SKM-1 (cell line): Measurements from ENCODE around the gene FGFRL1.
A peak's percentile ranks its signal among the peaks of the same experiment; 100 is the strongest.
"Not testable (repeated sequence)": the region's sequence is repeated elsewhere in the genome, so short reads cannot be mapped to it uniquely, and the experiment has no call there.

Experiments used
- DNase-seq: peaks from one replicate; lab custom pipeline; 2025; ENCODE audit not compliant: unreplicated experiment; lab: John Stamatoyannopoulos, UW

Gene FGFRL1

DNA sequence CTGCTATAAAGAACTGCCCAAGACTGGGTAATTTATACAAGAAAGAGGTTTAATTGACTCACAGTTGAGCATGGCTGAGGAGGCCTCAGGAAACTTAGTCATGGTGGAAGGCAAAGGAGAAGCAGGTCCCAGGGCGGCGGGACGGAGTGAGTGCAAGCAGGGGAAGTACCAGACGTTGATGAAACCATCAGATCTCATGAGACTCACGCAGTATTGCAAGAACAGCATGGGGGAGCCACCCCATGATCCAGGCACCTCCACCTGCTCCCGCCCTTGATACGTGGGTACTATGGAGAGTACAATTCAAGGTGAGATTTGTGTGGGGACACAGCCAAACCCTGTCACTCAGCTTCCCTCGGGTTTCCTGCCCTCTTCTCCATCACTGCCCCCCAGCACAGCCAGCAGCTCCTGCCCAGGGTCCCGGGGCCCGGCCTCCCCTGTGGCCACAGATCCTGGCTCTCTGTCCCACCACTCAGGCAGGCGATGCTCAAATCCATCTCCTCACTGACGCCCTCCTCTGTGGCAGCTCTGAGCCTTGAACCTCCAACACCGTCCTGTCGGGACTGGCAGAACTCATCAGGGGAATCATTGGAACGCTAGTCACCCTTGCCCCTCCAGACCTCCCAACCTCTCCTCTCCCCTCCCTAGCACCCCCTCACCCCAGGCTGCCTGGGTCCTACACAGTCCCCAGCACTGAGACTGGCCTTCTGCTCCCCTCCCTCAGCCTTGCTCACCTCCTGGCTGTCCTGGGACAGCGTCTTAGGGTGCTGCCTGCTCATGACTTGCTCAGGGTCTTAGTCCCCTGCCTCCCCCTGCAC lies 37.6 kb downstream of the FGFRL1 start:
- no peak for DNase-seq

DNA sequence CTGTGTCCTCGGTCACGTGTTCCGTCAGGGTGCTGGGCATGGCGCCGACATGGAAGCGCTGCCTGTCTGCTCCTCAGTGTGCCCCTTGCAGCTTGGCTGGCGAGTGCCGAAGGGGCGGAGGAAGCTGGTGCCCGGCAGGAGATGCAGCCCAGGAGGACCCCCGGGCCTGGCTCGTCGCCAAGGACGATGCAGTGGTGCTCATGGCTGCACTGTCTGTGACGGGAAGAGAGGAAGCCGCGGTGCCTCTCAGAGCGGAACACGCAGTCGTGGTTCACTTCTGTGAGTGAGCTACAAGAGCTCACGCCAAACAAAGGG lies 38.1 kb downstream of the FGFRL1 start:
- no peak for DNase-seq

DNA sequence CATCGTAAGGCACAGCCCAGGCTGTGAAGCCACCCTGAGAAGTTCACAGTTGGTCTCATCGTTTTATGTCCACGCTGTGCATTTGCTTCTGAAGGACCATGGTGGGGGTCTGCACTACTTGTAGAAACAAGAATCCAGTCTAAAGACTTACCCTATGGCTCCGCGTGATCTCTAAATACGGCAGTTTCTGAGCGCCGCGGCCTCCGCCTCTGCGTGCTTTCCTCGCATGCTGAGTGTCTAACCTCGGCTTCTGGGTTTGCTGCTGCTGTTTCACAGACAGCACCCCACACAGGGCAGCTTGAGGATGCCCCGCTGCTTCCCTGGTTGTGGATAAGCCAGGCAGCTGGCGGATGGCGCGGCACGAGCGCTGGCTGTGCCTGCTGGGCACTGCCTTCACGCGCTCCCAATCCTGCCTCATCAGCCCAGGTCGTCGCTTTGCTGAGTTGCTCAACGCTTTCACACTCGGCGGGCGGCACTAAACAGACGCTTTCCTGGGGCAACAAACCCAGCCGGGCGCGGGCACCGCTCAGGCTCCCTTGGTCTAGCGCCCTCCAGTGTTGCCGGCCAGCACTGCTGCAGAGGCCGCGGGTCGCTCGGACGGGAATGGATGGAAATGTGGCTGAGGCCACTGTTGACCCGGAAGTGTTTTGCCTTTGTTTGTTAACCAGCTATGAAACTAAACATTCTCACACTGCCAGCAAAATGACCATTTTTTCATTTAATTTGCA lies 39.2 kb downstream of the FGFRL1 start:
- DNase-seq, result no peak

GRCh38 chr4:1051472-1051871 lies 40.0 kb downstream of the FGFRL1 start:
- DNase-seq, result no peak

DNA sequence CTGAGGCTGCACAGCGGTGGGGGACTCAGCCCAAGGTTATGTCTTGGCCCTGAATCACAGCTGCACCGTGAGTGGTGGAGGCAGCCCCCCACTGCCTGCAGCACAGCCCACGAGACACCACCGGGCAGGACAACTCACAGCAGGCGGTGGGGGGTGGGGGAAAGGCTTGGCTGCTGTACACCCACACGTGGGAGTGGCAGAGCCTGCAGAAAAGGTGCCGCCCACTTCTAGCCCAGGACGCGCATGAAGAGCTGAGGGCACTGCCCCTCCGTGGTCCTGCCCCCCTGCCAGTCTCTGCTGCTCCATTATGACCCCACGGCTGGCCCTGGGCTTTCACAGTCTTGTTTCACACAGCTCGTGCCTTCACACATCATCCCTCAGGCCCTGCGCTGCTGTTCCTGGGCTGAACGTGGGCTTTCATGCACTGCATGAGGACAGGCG lies 40.8 kb downstream of the FGFRL1 start:
- DNase-seq, result no peak

DNA sequence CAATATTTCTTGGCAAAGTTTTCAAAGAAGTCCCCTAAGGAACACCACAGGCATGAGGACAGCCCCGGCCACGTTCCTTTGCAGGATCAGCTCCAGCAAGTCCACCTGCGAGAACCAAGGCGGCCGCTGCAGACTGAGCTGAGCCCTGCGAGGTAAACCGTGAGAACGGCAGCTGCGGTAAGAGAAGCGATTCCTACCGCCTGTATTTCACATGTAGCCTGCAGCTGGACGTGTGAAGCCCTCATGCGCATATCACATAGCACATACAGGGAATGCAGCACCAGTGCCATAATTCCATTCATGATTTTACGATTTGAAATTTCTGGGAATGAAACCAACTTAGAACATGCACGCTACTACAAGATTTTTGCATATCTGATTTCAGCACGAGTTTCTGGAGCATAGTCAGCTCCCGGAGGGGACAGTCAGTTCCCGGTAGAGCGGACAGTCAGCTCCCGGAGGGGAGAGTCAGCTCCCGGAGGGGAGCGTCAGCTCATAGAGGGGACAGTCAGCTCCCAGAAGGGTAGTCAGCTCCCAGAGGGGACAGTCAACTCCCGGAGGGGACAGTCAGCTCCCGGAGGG lies 41.7 kb downstream of the FGFRL1 start:
- no peak for DNase-seq

DNA sequence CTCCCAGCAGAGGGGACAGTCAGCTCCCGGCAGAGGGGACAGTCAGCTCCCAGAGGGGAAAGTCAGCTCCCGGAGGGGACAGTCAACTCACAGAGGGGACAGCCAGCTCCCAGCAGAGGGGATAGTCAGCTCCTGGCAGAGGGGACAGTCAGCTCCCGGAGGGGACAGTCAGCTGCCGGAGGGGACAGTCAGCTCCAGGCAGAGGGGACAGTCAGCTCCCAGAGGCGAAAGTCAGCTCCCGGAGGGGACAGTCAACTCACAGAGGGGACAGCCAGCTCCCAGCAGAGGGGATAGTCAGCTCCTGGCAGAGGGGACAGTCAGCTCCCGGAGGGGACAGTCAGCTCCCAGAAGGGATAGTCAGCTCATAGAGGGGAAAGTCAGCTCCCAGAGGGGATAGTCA lies 42.5 kb downstream of the FGFRL1 start:
- not testable (repeated sequence) for DNase-seq

- DNase-seq, result not testable (repeated sequence)
Observed at GRCh38 chr4:1054696-1055242, 43.3 kb downstream of the FGFRL1 start.

DNA sequence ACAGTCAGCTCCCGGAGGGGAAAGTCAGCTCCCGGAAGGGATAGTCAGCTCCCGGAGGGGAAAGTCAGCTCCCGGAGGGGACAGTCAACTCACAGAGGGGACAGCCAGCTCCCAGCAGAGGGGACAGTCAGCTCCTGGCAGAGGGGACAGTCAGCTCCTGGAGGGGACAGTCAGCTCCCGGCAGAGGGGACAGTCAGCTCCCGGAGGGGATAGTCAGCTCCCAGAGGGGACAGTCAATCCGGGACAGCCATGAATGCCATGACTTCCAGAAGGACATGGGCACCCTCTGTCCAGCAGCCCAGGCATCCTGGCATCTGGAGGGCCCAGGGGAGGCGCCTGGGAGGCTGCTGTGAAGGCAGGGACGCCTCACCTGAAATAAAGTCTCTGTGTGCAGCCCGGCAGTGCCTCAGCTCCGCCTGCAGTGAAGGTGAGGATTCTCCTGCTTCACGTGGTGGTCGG lies 43.8 kb downstream of the FGFRL1 start:
- not testable (repeated sequence) for DNase-seq

GRCh38 chr4:1055721-1056590 lies 44.5 kb downstream of the FGFRL1 start:
- peak; percentile 18 for DNase-seq

DNA sequence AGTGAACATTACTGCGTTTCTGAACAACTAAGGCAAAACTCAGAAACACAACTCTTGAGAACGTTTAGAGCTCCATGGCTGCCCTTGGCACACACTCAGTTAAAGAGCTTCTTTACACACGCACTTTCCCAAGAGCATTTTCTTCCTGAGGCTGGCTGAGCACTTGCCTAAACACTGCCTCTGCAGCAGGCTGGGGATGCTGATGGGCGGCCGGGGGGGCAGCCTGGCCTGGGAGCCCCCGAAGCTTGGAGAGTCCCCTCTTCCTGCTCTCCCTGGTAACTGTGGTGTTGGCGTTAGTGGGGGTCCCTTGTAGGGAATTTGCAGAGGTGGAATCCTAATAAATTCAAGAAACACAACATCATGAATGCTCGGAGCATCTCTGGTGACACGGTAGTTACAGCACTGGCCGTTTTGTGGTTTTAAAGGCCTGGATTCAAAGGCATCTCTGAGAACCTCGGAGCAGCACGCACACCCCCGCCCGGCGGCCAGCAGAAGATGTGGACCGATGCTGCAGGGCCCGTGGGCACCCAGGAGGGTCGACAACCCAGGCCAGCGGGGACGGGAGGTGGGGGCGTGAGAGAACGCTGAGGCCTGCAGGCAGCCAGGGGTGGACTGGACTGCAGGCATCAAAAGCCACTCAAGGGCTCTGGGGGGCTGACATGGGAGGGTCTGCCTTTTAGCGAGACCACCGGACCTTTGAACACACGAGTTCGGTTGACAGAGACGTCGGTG lies 45.4 kb downstream of the FGFRL1 start:
- DNase-seq, result no peak

DNA sequence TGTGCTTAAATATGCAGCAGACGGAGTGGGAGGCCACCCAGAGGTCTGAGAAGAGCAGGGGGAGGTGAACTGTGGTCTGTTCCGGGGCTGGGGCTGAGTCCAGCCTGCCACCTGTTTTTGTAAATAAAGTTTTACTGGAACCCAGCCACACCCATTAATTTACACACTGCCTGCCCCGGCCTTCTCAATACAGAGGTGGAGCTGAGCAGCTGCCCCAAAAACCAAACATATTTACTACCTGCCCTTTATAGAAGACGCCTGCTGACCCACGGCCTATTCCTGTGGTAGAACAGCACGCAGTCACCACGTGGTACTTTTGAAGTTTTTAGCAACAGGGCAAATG lies 45.9 kb downstream of the FGFRL1 start:
- no peak for DNase-seq

DNA sequence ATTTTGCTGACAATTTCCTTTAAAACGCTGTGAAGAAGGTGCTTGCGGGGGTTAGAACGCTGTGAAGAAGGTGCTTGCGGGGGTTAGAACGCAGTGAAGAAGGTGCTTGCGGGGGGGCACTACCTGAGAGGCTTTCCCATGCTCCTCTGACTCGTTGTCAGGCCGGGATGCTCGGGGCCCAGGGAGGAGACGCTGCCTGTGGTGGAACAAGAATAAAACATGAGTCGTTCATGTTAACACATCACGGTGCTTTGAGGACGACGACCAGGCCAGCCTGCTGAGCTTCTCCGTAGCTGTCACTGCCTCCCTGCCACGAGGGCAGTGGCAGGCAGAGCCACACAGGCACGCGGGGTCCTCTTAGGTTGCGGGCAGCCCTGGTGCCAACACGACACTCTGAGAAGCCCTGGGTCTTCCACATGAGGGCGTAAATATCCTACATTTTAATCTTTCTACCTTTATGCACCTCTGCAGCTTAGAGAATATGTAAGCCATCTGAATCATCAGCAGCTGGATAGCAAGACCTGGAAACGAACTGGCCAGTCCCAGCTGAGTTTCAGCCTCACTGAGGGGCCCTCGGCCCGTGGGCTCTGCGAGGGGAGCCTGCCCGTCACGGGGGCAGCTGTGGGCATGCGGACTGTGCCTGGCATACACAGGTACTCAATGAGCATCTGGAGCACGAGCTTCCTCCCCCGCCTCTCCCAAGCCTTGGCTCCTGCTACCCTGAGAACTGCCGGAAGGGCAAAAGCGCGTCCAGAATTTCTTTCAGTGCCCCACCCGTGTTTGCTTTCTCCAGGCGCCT lies 47.0 kb downstream of the FGFRL1 start:
- DNase-seq, result no peak

- DNase-seq, result no peak
Observed at GRCh38 chr4:1058997-1059665, 47.7 kb downstream of the FGFRL1 start.

DNA sequence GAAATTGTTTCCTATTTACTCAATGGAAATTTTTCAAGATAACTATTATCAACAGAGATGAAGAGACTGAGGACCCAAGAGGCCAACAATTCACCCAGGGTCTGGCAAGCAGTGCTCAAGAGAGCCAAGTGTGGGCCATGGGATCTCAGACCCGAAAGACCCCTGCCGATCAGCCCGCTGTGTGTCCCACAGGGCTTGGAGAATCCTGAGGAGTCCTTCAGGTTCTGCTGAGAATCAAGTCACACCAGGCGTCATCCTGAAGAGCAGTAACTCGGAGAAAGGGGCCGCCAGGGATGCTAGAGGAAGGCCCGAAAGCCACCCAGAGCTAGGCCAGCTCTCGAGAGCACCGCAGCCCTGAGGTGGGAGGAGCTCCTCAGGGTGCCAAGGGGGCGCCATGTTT lies 48.7 kb downstream of the FGFRL1 start:
- no peak for DNase-seq

- no peak for DNase-seq
Observed at GRCh38 chr4:1060621-1061020, 49.2 kb downstream of the FGFRL1 start.

GRCh38 chr4:1061056-1061700 lies 49.8 kb downstream of the FGFRL1 start:
- DNase-seq, result no peak

GRCh38 chr4:1061760-1062159 lies 50.3 kb downstream of the FGFRL1 start:
- DNase-seq, result no peak
